Spleen (tissue), 13 donors: ENCODE measurements around the gene ZNF496. TPM values are rescaled to one million over a fixed set of nuclear protein-coding genes. Genes with fewer than 3 reads are reported as not detected.
"Not testable (repeated sequence)": the region's sequence is repeated elsewhere in the genome, so short reads cannot be mapped to it uniquely, and the experiment has no call there.

Source experiments
- DNase-seq: peaks from one replicate; pipeline ENCODE4 v3.0.0-alpha.2; 2020
- H3K27ac ChIP-seq, 8 donors: fragments of 200-600 bp; sonication (generic) in 7 of 8; 1 replicate in 4 of 8; 2 replicates in 4 of 8; pipeline versions ENCODE4 v1.5.0 to v1.8.0; 2016 to 2021; ENCODE audit warnings: inconsistent platforms in 4 of 8, mild to moderate bottlenecking in 4 of 8, moderate library complexity in 1 of 8
- H3K27me3 ChIP-seq, 7 donors: fragments of 200-600 bp; sonication (generic) in 6 of 7; replicated peaks in 1 of 7; 1 replicate in 4 of 7; 2 replicates in 3 of 7; pipeline versions ENCODE4 v1.5.0 to v1.8.0; 2016 to 2021; ENCODE audit warnings: inconsistent platforms in 3 of 7, mild to moderate bottlenecking in 1 of 7
- H3K36me3 ChIP-seq, 6 donors: fragments of 200-600 bp; sonication (generic) in 5 of 6; 1 replicate in 4 of 6; 2 replicates in 2 of 6; pipeline versions ENCODE4 v1.5.0 to v1.8.0; 2016 to 2021; ENCODE audit warnings: inconsistent platforms in 2 of 6
- H3K4me1 ChIP-seq, 6 donors: fragments of 200-600 bp; sonication (generic) in 5 of 6; 1 replicate in 3 of 6; 2 replicates in 3 of 6; pipeline versions ENCODE4 v1.5.0 to v1.8.0; 2016 to 2021; ENCODE audit warnings: inconsistent platforms in 3 of 6
- H3K4me3 ChIP-seq, 8 donors: fragments of 200-600 bp; sonication (generic) in 7 of 8; 1 replicate in 4 of 8; 2 replicates in 4 of 8; pipeline versions ENCODE4 v1.5.0 to v1.8.0; 2016 to 2021; ENCODE audit warnings: inconsistent platforms in 4 of 8, mild to moderate bottlenecking in 4 of 8, moderate library complexity in 2 of 8
- H3K9me3 ChIP-seq, 8 donors: fragments of 200-600 bp; sonication (generic) in 7 of 8; 1 replicate in 4 of 8; 2 replicates in 4 of 8; pipeline versions ENCODE4 v1.5.0 to v1.8.0; 2016 to 2021; ENCODE audit warnings: inconsistent platforms in 4 of 8
- CTCF ChIP-seq, 11 experiments: fragments of 200-600 bp in 7 of 11; fragments of 450-650 bp in 4 of 11; sonication (generic) in 4 of 11; IDR thresholded peaks in 8 of 11; conservative IDR thresholded peaks in 3 of 11; 1 replicate in 7 of 11; 2 replicates in 4 of 11; pipeline versions ENCODE4 v1.4.0 to v1.8.0; 2016 to 2021; ENCODE audit warnings: antibody characterized with exemption in 11 of 11, inconsistent platforms in 4 of 11, mild to moderate bottlenecking in 1 of 11
- POLR2A ChIP-seq, 3 donors: fragments of 450-650 bp; IDR thresholded peaks; one replicate each; pipeline ENCODE4 v1.5.1; 2017; ENCODE audit warnings: antibody characterized with exemption in 3 of 3, mild to moderate bottlenecking in 1 of 3
- POLR2AphosphoS5 ChIP-seq, 3 donors: sonication (generic); formaldehyde crosslinking; IDR thresholded peaks; one replicate each; pipeline ENCODE4 v1.5.1; 2017; ENCODE audit warnings: antibody characterized with exemption in 3 of 3
- WGBS, 5 donors: extraction: QIAGEN DNeasy Blood & Tissue Kit in 3 of 5; methylation state at CpG; one replicate each; pipeline versions ENCODE4 v1.1.5 to v1.1.7; 2013 to 2018; 5-methylcytosine and 5-hydroxymethylcytosine counted together
- intact Hi-C: fragments of 100-400 bp; cut with DNase I; formaldehyde crosslinking; loops from one replicate; pipeline ENCODE4 v1.15.0; 2023; ENCODE audit warnings: low total_unique reads
- long read RNA-seq, 2 donors: transcript quantifications; one replicate each; lab custom pipeline, GENCODE V29; 2026
- polyA plus RNA-seq, 3 donors: library from polyadenylated mRNA; stranded (reverse); fragments of 200-250 nt; gene quantifications; one replicate each; pipeline ENCODE4 v1.2.1, GENCODE V29; 2013
- total RNA-seq, 7 donors: library from RNA; depleted of rRNA in 3 of 7; stranded (reverse); fragments of >200 nt in 3 of 7; fragmentation: NEBNext Ultra II Directional in 4 of 7; extraction: Animal tissue kit (Norgen Biotek cat#: 25700) in 4 of 7; gene quantifications; one replicate each; pipeline versions ENCODE4 v1.1.0 to v1.2.1, GENCODE V29; 2016 to 2021
- donor health status: healthy with polysubstance abuse.
- donor health status: DM: no; HTN: no; CAD: no; lungs with moderate emphysema.
- donor health status: DM: no; HTN: no; CAD: no.
- donor health status: Bipolar disorder and iron deficiency.
- donor health status: healthy.
- donor health status: DM: no; HTN: no; CAD: no.
- donor health status: DM: yes; HTN: yes; CAD: no.

The ZNF496 gene
- 10 to 100 TPM; 22.0 to 45.4 (median 32.9) TPM for total RNA-seq
- polyA plus RNA-seq = 10 to 100 TPM in 1 of 3 donors, 1 to 10 TPM in 2; 5.7 to 13.3 (median 7.0) TPM
- long read RNA-seq, donor 1, full-length matches to known transcripts = 3 of 3 reads
- long read RNA-seq, donor 1, partial matches to known transcripts = 0 of 3 reads
- long read RNA-seq, donor 1, other reads (novel, unspliced or antisense) = 0 of 3 reads
- long read RNA-seq, donor 2 = 0 reads

DNA sequence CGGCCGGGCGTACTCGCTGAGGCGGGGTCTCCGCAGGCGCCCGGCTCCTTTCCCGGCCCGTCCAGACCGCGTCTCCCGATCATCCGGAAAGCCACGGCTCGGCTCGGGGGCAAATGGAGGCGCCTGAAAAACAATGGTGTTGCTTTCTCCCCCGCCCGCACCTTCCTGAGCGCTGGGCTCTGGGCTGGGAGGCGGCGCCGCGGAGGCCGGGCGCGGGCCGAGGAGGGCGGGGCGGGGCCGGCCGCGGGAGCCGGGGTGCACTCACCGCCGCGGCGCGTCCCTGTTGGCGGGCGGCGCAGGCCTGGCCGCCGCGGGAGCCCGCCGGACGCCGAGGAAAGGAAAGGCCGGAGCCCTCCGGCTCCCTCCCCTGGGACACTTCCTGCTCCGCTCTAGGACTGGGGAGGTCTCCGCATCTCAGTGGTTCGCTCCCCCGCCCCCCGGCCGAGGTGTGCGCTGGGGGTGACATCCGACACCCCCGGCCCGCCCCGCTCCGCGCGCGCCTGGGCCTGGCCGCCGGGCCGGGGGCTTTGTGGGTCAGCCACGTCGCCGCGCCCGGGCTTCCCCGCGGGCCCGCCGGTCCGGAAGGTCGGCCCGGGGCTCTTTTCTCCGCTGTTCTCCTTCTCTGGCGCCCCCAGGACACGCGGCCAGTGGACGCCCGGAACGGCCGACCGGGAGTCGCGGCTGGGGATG lies at the start of gene ZNF496:
TSS of gene ZNF496 (minus strand) at position 343 of the 690 bp plus-strand sequence. CDS start 2,289 bp downstream, outside the sequence.
- H3K4me1 ChIP-seq = peaks cover 10 to 54% (median 30%) of the 10 kb centered on the region in 6 donors
- no peak for TF ChIP-seq CTCF (IDR thresholded peaks at IDR 0.05 in 8 of 11, conservative IDR thresholded peaks at IDR 0.05 in 3 of 11)
- TF ChIP-seq POLR2AphosphoS5 (IDR thresholded peaks at IDR 0.05) = peak in 1 of 3 donors; percentile 13
- peaks cover 0 to 33% (median 14%) of the 10 kb centered on the region in 6 donors for H3K36me3 ChIP-seq
- peak; percentile 90 for DNase-seq
- H3K27ac ChIP-seq = peak within 1 kb of the TSS; percentile 62 to 90 (median 86)
- H3K4me3 ChIP-seq = peak within 1 kb of the TSS; percentile 77 to 97 (median 88)
- WGBS, 5 donors = 0 to 1% (median 1%) methylated on average over 25 to 93 of the region's 93 CpGs
- peaks cover 0 to 7% (median 0%) of the 10 kb centered on the region in 7 donors for H3K27me3 ChIP-seq
- intact Hi-C loops = no loop called here
- no peaks in the 10 kb centered on the region for H3K9me3 ChIP-seq

GRCh38 chr1:247378334-247379073 lies 46.8 kb upstream of the ZNF496 start:
- no peaks in the 10 kb centered on the region for H3K36me3 ChIP-seq
- H3K4me1 ChIP-seq = peaks cover 0 to 7% (median 4%) of the 10 kb centered on the region in 6 donors
- TF ChIP-seq POLR2AphosphoS5 (IDR thresholded peaks at IDR 0.05) (no peak), CTCF (IDR thresholded peaks at IDR 0.05 in 8 of 11, conservative IDR thresholded peaks at IDR 0.05 in 3 of 11) (no peak), POLR2A (IDR thresholded peaks at IDR 0.05) (no peak)
- no peak overlapping the region for H3K27ac ChIP-seq
- DNase-seq = no peak
- peaks cover 0 to 4% (median 0%) of the 10 kb centered on the region in 8 donors for H3K9me3 ChIP-seq
- intact Hi-C loops = no loop called here
- WGBS, 5 donors = 84 to 97% (median 87%) methylated on average over 20 of the region's 20 CpGs
- no peak overlapping the region for H3K4me3 ChIP-seq
- peaks cover 0 to 9% (median 0%) of the 10 kb centered on the region in 7 donors for H3K27me3 ChIP-seq

DNA sequence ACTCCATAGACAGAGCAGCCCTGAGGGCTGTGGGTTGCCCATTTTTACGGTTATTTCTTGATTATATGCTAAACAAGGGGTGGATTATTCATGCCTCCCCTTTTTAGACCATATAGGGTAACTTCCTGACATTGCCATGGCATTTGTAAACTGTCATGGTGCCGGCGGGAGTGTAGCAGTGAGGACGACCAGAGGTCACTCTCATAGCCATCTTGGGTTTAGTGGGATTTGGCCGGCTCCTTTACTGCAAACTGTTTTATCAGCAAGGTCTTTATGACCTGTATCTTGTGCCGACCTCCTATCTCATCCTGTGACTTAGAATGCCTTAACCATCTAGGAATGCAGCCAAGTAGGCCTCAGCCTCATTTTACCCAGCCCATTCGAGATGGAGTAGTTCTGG lies 46.0 kb upstream of the ZNF496 start:
- 68 to 86% (median 83%) methylated on average over 7 of the region's 7 CpGs for WGBS, 5 donors
- H3K4me1 ChIP-seq = peaks cover 0 to 12% (median 7%) of the 10 kb centered on the region in 6 donors
- H3K9me3 ChIP-seq, DNase-seq, H3K27ac ChIP-seq, H3K27me3 ChIP-seq, H3K36me3 ChIP-seq, H3K4me3 ChIP-seq, intact Hi-C loops: not testable (repeated sequence)

GRCh38 chr1:247376659-247377058 lies 45.0 kb upstream of the ZNF496 start:
- intact Hi-C loops = no loop called here
- H3K4me1 ChIP-seq = peaks cover 0 to 15% (median 8%) of the 10 kb centered on the region in 6 donors
- H3K27me3 ChIP-seq = peaks cover 0 to 9% (median 0%) of the 10 kb centered on the region in 7 donors
- TF ChIP-seq POLR2AphosphoS5 (IDR thresholded peaks at IDR 0.05) = no peak
- TF ChIP-seq CTCF (IDR thresholded peaks at IDR 0.05 in 8 of 11, conservative IDR thresholded peaks at IDR 0.05 in 3 of 11) = no peak
- no peak for TF ChIP-seq POLR2A (IDR thresholded peaks at IDR 0.05)
- DNase-seq = no peak
- 44 to 73% (median 58%) methylated on average over 7 of the region's 7 CpGs for WGBS, 5 donors
- H3K36me3 ChIP-seq = no peaks in the 10 kb centered on the region
- peaks cover 0 to 4% (median 0%) of the 10 kb centered on the region in 8 donors for H3K9me3 ChIP-seq
- H3K27ac ChIP-seq = no peak overlapping the region
- no peak overlapping the region for H3K4me3 ChIP-seq
